Esophagus squamous epithelium (tissue), 5 donors: ENCODE data around the gene ALDH1A3. TPM values are rescaled to one million over a fixed set of nuclear protein-coding genes. Genes with fewer than 3 reads are reported as not detected.

Source experiments
- DNase-seq: peaks from one replicate; lab custom pipeline; 2025; lab: John Stamatoyannopoulos, UW
- H3K27ac ChIP-seq, 4 donors: fragments of 200-600 bp; sonication (generic); one replicate each; pipeline ENCODE4 v1.5.1; 2016 to 2019; ENCODE audit warnings: mild to moderate bottlenecking in 1 of 4
- H3K27me3 ChIP-seq, 4 donors: fragments of 200-600 bp; sonication (generic); 1 replicate in 3 of 4; 2 replicates in 1 of 4; pipeline versions ENCODE4 v1.5.1 to v1.6.0; 2017 to 2021; ENCODE audit warnings: antibody characterized with exemption in 1 of 4
- H3K36me3 ChIP-seq, 3 donors: fragments of 200-600 bp; sonication (generic); one replicate each; pipeline ENCODE4 v1.5.1; 2016 to 2019
- H3K4me1 ChIP-seq, 3 donors: fragments of 200-600 bp; sonication (generic); one replicate each; pipeline ENCODE4 v1.5.1; 2017 to 2019
- H3K4me3 ChIP-seq, 4 donors: fragments of 200-600 bp; sonication (generic); 1 replicate in 3 of 4; 2 replicates in 1 of 4; pipeline ENCODE4 v1.5.1; 2016 to 2019; ENCODE audit warnings: mild to moderate bottlenecking in 2 of 4, moderate library complexity in 1 of 4
- H3K9me3 ChIP-seq, 3 donors: fragments of 200-600 bp; sonication (generic); one replicate each; pipeline ENCODE4 v1.5.1; 2016 to 2019
- POLR2A ChIP-seq, 4 donors: fragments of 450-650 bp; IDR thresholded peaks; one replicate each; pipeline ENCODE4 v1.6.1; 2017; ENCODE audit warnings: antibody characterized with exemption in 4 of 4, mild to moderate bottlenecking in 4 of 4, moderate library complexity in 3 of 4
- WGBS, 2 donors: methylation state at CpG; one replicate each; pipeline ENCODE4 v1.1.5; 2018; 5-methylcytosine and 5-hydroxymethylcytosine counted together
- intact Hi-C: fragments of 100-400 bp; cut with DNase I; formaldehyde crosslinking; loops from one replicate; pipeline ENCODE4 v1.15.0; 2022
- total RNA-seq, 4 donors: library from RNA; depleted of rRNA; stranded (reverse); fragments of >200 nt; gene quantifications; one replicate each; pipeline ENCODE4 v1.1.0, GENCODE V29; 2016
- TF ChIP-seq, protein P1 (sequence below), 6 experiments: fragments of 450-650 bp in 4 of 6; fragments of 200-600 bp in 2 of 6; sonication (generic) in 2 of 6; IDR thresholded peaks; one replicate each; pipeline ENCODE4 v1.5.1; 2016 to 2019; ENCODE audit warnings: antibody characterized with exemption in 6 of 6, mild to moderate bottlenecking in 4 of 6, moderate library complexity in 4 of 6
- donor health status: DM: yes; HTN: yes; CAD: no.

ALDH1A3 gene
- total RNA-seq, 4 donors from 2014 or later, result 31.9 to 63.0 (median 38.1) TPM

DNA sequence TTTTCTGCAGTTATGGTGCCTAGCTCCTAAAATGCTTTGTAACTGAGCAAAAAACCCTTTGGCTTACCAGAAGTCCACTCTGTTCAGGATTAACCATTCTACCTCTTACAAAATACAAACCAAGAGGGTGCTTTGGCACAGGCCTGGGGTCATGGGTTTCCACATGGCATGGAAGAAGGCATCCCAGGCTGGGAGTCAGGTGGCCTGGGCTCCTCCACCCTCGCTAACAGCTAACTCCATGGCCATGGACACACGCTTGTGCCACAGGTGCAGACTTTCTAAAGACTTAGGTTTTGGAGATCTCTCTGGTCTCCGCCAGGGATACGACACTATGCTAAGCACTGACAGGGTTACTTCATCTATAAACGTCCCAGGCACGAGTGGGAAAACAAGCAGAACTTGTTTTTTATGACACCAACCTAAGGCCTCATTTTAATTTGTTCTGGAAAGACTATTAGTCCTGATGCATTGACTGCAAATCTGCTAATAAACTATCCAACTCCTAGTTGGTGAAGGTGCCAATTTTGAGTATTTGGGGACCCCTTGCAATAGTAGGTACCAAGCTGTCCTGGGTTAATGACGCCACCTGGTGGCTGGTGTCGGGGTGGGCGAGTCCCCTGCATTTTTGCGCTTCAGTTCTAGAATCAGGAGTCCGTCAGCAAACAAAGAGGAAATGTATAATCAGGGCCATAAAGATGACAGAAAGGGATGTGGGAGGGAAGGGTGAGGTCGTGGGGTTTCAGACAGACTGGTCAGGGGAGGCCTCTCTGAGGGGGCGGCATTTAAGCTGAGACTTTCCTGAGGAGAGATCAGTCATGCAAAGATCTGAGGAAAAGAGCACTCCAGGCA, 10.3 kb upstream of the ALDH1A3 start:
- Histone ChIP-seq H3K27ac (no peak overlapping the region), H3K27me3 (no peaks in the 10 kb centered on the region), H3K4me1 (no peaks in the 10 kb centered on the region), H3K36me3 (no peaks in the 10 kb centered on the region), H3K4me3 (no peak overlapping the region), H3K9me3 (no peaks in the 10 kb centered on the region)
- intact Hi-C loops, result no loop called here
- no peak for TF ChIP-seq POLR2A (IDR thresholded peaks at IDR 0.05)
- TF ChIP-seq, protein P1, sequence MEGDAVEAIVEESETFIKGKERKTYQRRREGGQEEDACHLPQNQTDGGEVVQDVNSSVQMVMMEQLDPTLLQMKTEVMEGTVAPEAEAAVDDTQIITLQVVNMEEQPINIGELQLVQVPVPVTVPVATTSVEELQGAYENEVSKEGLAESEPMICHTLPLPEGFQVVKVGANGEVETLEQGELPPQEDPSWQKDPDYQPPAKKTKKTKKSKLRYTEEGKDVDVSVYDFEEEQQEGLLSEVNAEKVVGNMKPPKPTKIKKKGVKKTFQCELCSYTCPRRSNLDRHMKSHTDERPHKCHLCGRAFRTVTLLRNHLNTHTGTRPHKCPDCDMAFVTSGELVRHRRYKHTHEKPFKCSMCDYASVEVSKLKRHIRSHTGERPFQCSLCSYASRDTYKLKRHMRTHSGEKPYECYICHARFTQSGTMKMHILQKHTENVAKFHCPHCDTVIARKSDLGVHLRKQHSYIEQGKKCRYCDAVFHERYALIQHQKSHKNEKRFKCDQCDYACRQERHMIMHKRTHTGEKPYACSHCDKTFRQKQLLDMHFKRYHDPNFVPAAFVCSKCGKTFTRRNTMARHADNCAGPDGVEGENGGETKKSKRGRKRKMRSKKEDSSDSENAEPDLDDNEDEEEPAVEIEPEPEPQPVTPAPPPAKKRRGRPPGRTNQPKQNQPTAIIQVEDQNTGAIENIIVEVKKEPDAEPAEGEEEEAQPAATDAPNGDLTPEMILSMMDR (IDR thresholded peaks at IDR 0.05), result peak in 3 of 6 experiments; percentile 10 to 39 (median 12)
- WGBS, 2 donors, result 56% methylated on average over 11 to 13 of the region's 13 CpGs
- no peak for DNase-seq

DNA sequence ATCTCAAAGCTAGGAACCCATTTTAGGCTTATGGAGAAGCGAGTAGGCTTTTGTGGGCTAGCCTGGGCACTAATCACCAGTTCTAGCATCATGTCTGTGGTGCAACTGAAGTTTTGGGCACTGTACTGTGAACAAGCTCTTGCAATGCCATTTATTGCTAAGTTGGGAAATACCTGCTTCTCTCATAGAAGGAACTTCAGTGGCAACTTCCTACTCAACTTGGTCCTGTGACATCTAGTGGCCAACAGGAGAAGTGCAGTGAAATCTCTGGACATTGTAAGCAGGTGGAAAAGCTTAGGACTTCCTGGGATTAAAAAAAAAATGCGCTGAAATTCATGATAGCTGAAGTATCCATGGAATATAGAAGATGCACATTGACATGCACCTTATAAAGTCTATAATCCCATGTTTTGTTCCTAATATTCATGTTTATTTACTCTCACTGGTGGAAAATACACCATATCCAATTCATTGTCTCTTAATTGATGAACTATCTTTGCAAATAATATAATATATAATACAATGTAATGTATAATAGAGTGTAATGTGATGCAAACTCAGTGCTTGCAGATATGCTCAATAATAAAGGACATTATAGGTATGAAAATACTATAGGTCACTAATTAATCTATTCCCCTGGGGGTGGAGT, 6.5 kb upstream of the ALDH1A3 start:
- Histone ChIP-seq H3K27me3 (peaks cover 0 to 10% (median 0%) of the 10 kb centered on the region in 4 donors), H3K4me1 (peaks cover 0 to 11% (median 3%) of the 10 kb centered on the region in 3 donors), H3K36me3 (no peaks in the 10 kb centered on the region), H3K4me3 (no peak overlapping the region), H3K27ac (peak overlapping the region in 1 of 4 donors; percentile 32), H3K9me3 (no peaks in the 10 kb centered on the region)
- TF ChIP-seq POLR2A (IDR thresholded peaks at IDR 0.05), result no peak
- TF ChIP-seq, protein P1 (IDR thresholded peaks at IDR 0.05), result peak; percentile 90 to 96 (median 93)
- no peak for DNase-seq
- whole genome bisulfite sequencing, 2 donors, result 11 to 19% methylated on average over 2 of the region's 2 CpGs
- intact Hi-C loops, result loop anchor here (5.0 kb wide), 1 partner anchor 241 kb away; no protein-coding TSS in a partner anchor

DNA sequence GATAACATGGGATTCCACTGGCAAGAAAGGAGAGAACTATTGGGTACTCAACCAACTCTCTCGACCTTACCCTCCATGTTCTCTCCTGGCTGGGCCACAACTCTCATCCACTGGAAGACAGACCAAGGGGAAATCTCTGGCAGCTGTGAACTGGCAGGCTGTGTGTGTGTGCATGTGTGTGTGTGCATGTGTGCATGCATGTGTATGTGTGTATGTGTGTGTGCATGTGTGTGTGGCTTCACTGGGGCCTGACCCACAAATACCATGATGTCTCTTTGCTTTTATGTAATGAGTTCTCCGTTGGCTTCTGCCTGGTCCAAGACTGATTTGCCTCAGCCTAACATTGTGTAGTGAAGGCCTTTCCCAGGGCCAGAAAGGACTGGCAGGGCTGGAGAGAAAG, 4.1 kb upstream of the ALDH1A3 start:
- intact Hi-C loops, result no loop called here

DNA sequence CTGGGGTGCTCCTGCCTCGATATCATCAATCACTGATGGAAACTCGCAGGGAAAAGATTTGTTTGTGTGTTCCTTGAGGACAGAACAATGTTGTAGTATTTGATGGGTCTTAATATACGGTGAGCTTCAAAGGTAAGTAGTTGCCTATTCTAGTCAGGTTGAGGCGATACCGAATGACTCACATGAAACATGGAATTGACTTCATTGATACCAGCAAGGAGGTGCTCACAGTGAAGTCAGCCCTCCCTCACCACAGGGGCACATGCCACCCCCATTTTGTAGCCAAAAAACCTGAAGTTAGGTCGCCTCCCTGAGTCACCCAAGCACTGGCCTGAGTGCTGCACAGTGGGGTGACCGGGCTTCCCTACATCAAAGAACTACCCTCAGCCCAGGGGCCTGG, 3.7 kb upstream of the ALDH1A3 start:
- Histone ChIP-seq H3K4me1 (peaks cover 3 to 33% (median 12%) of the 10 kb centered on the region in 3 donors), H3K4me3 (no peak overlapping the region), H3K27me3 (peaks cover 0 to 38% (median 0%) of the 10 kb centered on the region in 4 donors), H3K9me3 (no peaks in the 10 kb centered on the region), H3K27ac (no peak overlapping the region), H3K36me3 (no peaks in the 10 kb centered on the region)
- 70 to 75% methylated on average over 5 to 7 of the region's 7 CpGs for WGBS, 2 donors
- intact Hi-C loops, result no loop called here
- TF ChIP-seq, protein P1 (IDR thresholded peaks at IDR 0.05), result no peak
- TF ChIP-seq POLR2A (IDR thresholded peaks at IDR 0.05), result no peak
- DNase-seq, result no peak

More for the DNA sequence above, 4.1 kb upstream of the ALDH1A3 start:
- 76 to 94% methylated on average over 2 of the region's 2 CpGs for WGBS, 2 donors
- Histone ChIP-seq H3K27ac (no peak overlapping the region), H3K27me3 (peaks cover 0 to 33% (median 0%) of the 10 kb centered on the region in 4 donors), H3K4me1 (peaks cover 3 to 30% (median 9%) of the 10 kb centered on the region in 3 donors), H3K4me3 (no peak overlapping the region), H3K36me3 (no peaks in the 10 kb centered on the region), H3K9me3 (no peaks in the 10 kb centered on the region)
- TF ChIP-seq, protein P1 (IDR thresholded peaks at IDR 0.05), result no peak
- TF ChIP-seq POLR2A (IDR thresholded peaks at IDR 0.05), result no peak
- no peak for DNase-seq

DNA sequence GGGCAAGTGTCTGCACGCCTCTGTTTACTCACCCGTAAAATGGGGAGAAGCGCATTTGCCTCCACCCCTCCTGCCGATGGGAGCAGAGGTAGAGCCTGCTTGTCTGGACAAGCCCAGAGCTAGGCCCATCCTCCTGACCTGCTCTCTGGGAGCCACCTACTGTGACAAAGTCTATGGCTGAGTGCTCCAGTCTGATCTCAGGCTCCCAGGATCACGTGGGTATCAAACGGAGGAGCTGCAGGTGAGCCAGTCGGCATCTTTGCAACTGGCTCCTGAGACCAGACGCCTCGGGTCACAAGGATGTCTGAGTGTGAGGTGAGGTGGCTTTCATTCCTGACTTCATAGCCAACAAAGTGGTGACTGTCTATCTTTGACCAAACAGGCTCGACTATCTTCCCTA, 2.1 kb upstream of the ALDH1A3 start:
- WGBS, 2 donors, result 44 to 56% methylated on average over 3 to 7 of the region's 10 CpGs
- Histone ChIP-seq H3K4me1 (peaks cover 3 to 33% (median 12%) of the 10 kb centered on the region in 3 donors), H3K9me3 (no peaks in the 10 kb centered on the region), H3K27ac (no peak overlapping the region), H3K27me3 (peaks cover 0 to 53% (median 0%) of the 10 kb centered on the region in 4 donors), H3K4me3 (no peak overlapping the region), H3K36me3 (no peaks in the 10 kb centered on the region)
- intact Hi-C loops, result no loop called here
- no peak for TF ChIP-seq POLR2A (IDR thresholded peaks at IDR 0.05)
- TF ChIP-seq, protein P1 (IDR thresholded peaks at IDR 0.05), result no peak
- DNase-seq, result no peak
